H9 (cell line): ENCODE measurements around the gene RPL10A. TPM values are rescaled to one million over a fixed set of nuclear protein-coding genes. Genes with fewer than 3 reads are reported as not detected.

Experiments
- DNase-seq: peaks from one replicate; pipeline ENCODE4 v3.0.0-alpha.2; 2017
- H2AFZ ChIP-seq: one replicate; pipeline ENCODE4 v1.6.1; 2013; ENCODE audit warnings: mild to moderate bottlenecking, low read length, control low read depth, moderate library complexity
- H2AK5ac ChIP-seq: 2 replicates; pipeline ENCODE4 v1.6.1; 2013; ENCODE audit warnings: low read length, control low read depth, mixed read lengths; ENCODE audit not compliant: insufficient read length
- H2BK120ac ChIP-seq: one replicate; pipeline ENCODE4 v1.6.1; 2013; ENCODE audit warnings: low read depth, mild to moderate bottlenecking, low read length, control low read depth, inconsistent platforms; ENCODE audit not compliant: poor library complexity, severe bottlenecking
- H2BK12ac ChIP-seq: 2 replicates; pipeline ENCODE4 v1.6.1; 2013; ENCODE audit warnings: low read length, control low read depth, mixed read lengths, low read depth; ENCODE audit not compliant: insufficient read length
- H2BK15ac ChIP-seq: 2 replicates; pipeline ENCODE4 v1.6.1; 2013; ENCODE audit warnings: low read depth, low read length, control low read depth
- H2BK20ac ChIP-seq: one replicate; pipeline ENCODE4 v1.6.1; 2013; ENCODE audit warnings: low read depth, mild to moderate bottlenecking, low read length, control low read depth, inconsistent platforms; ENCODE audit not compliant: poor library complexity, severe bottlenecking
- H2BK5ac ChIP-seq: 2 replicates; pipeline ENCODE4 v1.6.1; 2013; ENCODE audit warnings: low read length, control low read depth, mixed read lengths; ENCODE audit not compliant: insufficient read length
- H3K14ac ChIP-seq: 2 replicates; pipeline ENCODE4 v1.6.1; 2013; ENCODE audit warnings: low read length, control low read depth; ENCODE audit not compliant: insufficient read depth
- H3K18ac ChIP-seq: 2 replicates; pipeline ENCODE4 v1.6.1; 2013; ENCODE audit warnings: low read depth, mild to moderate bottlenecking, mixed read lengths, low read length, control low read depth; ENCODE audit not compliant: insufficient read length
- H3K23ac ChIP-seq: 2 replicates; pipeline ENCODE4 v1.6.1; 2013; ENCODE audit warnings: low read length, control low read depth, mixed read lengths, low read depth; ENCODE audit not compliant: insufficient read length
- H3K23me2 ChIP-seq: 2 replicates; pipeline ENCODE4 v1.6.1; 2013; ENCODE audit warnings: low read depth, mild to moderate bottlenecking, mixed read lengths, low read length, control low read depth; ENCODE audit not compliant: insufficient read length, poor library complexity, severe bottlenecking
- H3K27ac ChIP-seq: 2 replicates; pipeline ENCODE4 v1.5.1; 2013; ENCODE audit warnings: low read length, control low read depth, mixed read lengths, low read depth; ENCODE audit not compliant: insufficient read length
- H3K27me3 ChIP-seq: 2 replicates; pipeline ENCODE4 v1.6.1; 2013; ENCODE audit warnings: low read length, control low read depth, inconsistent platforms; ENCODE audit not compliant: insufficient read depth
- H3K4ac ChIP-seq: 2 replicates; pipeline ENCODE4 v1.6.1; 2013; ENCODE audit warnings: low read depth, mild to moderate bottlenecking, control low read depth, inconsistent platforms, low read length, moderate library complexity
- H3K4me1 ChIP-seq: 2 replicates; pipeline ENCODE4 v1.6.1; 2013; ENCODE audit warnings: low read length, control low read depth, inconsistent platforms; ENCODE audit not compliant: insufficient read depth
- H3K4me2 ChIP-seq: 2 replicates; pipeline ENCODE4 v1.6.1; 2013; ENCODE audit warnings: low read length, control low read depth, mixed read lengths; ENCODE audit not compliant: insufficient read length, insufficient read depth
- H3K56ac ChIP-seq: 2 replicates; pipeline ENCODE4 v1.6.1; 2013; ENCODE audit warnings: low read depth, mild to moderate bottlenecking, mixed read lengths, low read length, control low read depth; ENCODE audit not compliant: insufficient read length
- H3K79me1 ChIP-seq: 2 replicates; pipeline ENCODE4 v1.6.1; 2013; ENCODE audit warnings: low read depth, mild to moderate bottlenecking, moderate library complexity, low read length, control low read depth, inconsistent platforms; ENCODE audit not compliant: insufficient read depth, poor library complexity, severe bottlenecking
- H3K79me2 ChIP-seq: 2 replicates; pipeline ENCODE4 v1.6.1; 2013; ENCODE audit warnings: low read length, control low read depth, inconsistent platforms; ENCODE audit not compliant: insufficient read depth
- H3K9ac ChIP-seq: 2 replicates; pipeline ENCODE4 v1.6.1; 2013; ENCODE audit warnings: low read length, control low read depth, mixed read lengths; ENCODE audit not compliant: insufficient read length; ENCODE audit errors: extremely low read depth
- H3K9me3 ChIP-seq: one replicate; pipeline ENCODE4 v1.6.1; 2013; ENCODE audit warnings: low read depth, low read length, inconsistent platforms; ENCODE audit not compliant: control insufficient read depth
- H3T11ph ChIP-seq: one replicate; pipeline ENCODE4 v1.6.1; 2013; ENCODE audit warnings: mild to moderate bottlenecking, low read length, control low read depth, inconsistent platforms
- H4K20me1 ChIP-seq: one replicate; pipeline ENCODE4 v1.6.1; 2013; ENCODE audit not compliant: control insufficient read depth, insufficient read length, insufficient read depth
- H4K5ac ChIP-seq: 2 replicates; pipeline ENCODE4 v1.6.1; 2013; ENCODE audit warnings: low read depth, mild to moderate bottlenecking, mixed read lengths, low read length, control low read depth; ENCODE audit not compliant: insufficient read length
- H4K8ac ChIP-seq: replicated peaks from 2 replicates; pipeline ENCODE4 v1.6.1; 2013; ENCODE audit warnings: low read length, control low read depth, mixed read lengths, low read depth; ENCODE audit not compliant: insufficient read length
- H4K91ac ChIP-seq: 2 replicates; pipeline ENCODE4 v1.6.1; 2013; ENCODE audit warnings: low read depth, mild to moderate bottlenecking, moderate library complexity, mixed read lengths, low read length, control low read depth; ENCODE audit not compliant: insufficient read length
- H3K27ac Mint-ChIP-seq, 3 experiments: 2 replicates in 2 of 3; 3 replicates in 1 of 3; pipeline ENCODE4 v1.8.0; 2020 to 2021; ENCODE audit warnings: mixed read lengths in 3 of 3, mild to moderate bottlenecking in 1 of 3, moderate library complexity in 1 of 3
- H3K27me3 Mint-ChIP-seq: 2 replicates; pipeline ENCODE4 v1.8.0; 2021; ENCODE audit warnings: low read depth, mild to moderate bottlenecking, moderate library complexity, mixed read lengths
- H3K36me3 Mint-ChIP-seq, 3 experiments: 2 replicates in 2 of 3; 3 replicates in 1 of 3; pipeline ENCODE4 v1.8.0; 2020 to 2021; ENCODE audit warnings: low read depth in 3 of 3, mixed read lengths in 3 of 3; ENCODE audit not compliant: insufficient read depth in 1 of 3
- H3K4me1 Mint-ChIP-seq, 2 experiments: 2 replicates each; pipeline ENCODE4 v1.8.0; 2020; ENCODE audit warnings: mixed read lengths in 2 of 2
- H3K4me3 Mint-ChIP-seq, 2 experiments: 2 replicates in 1 of 2; 3 replicates in 1 of 2; pipeline ENCODE4 v1.8.0; 2020 to 2021; ENCODE audit warnings: mild to moderate bottlenecking in 2 of 2, mixed read lengths in 2 of 2, moderate library complexity in 1 of 2
- H3K9me3 Mint-ChIP-seq, 2 experiments: 2 replicates in 1 of 2; 3 replicates in 1 of 2; pipeline ENCODE4 v1.8.0; 2020; ENCODE audit warnings: mild to moderate bottlenecking in 2 of 2, mixed read lengths in 2 of 2, moderate library complexity in 1 of 2
- WGBS: extraction: QIAGEN DNeasy Blood & Tissue Kit; methylation state at CpG from one replicate; pipeline ENCODE4 v1.1.7; 2013; ENCODE audit warnings: missing lambda C conversion rate, low lambda C conversion rate, mixed read lengths; ENCODE audit not compliant: insufficient read length; ENCODE audit errors: extremely low coverage; 5-methylcytosine and 5-hydroxymethylcytosine counted together
- total RNA-seq: library from RNA; stranded (reverse); gene quantifications from 2 replicates; pipeline ENCODE4 v1.2.1, GENCODE V29; 2021
- TF ChIP-seq, protein P1 (sequence below): fragments of 200-600 bp; sonication (generic); conservative IDR thresholded peaks from 3 replicates; pipeline ENCODE4 v1.8.0; 2021; ENCODE audit warnings: antibody characterized with exemption, mild to moderate bottlenecking

Gene RPL10A
- total RNA-seq, 1 experiment from 2014 or later, result 1,830 TPM

DNA sequence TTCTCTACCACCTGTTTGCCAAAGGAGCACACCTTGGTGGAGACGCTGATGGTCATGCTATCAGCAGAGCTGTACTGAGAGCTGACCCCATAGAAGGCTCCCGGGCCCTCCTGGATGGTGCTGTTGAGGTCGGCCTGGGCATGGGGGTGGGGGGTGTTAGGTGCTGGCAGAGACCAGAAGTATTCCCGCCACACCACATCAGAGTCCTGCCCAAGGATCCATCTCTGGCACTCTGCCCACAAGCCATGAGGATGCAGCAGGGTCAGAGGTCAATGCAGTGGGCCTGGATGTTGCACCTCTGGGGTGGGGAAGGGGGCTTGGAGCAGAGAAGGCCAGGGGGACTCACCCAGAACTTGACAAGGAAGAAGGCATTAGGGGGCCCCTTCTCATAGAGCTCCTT lies 7.4 kb downstream of the RPL10A start:
- H3T11ph ChIP-seq, result no peak overlapping the region
- H2AK5ac ChIP-seq, result no peak overlapping the region
- H4K20me1 ChIP-seq, result no peaks in the 10 kb centered on the region
- no peaks in the 10 kb centered on the region for H3K27me3 ChIP-seq
- H3K9ac ChIP-seq, result no peak overlapping the region
- no peaks in the 10 kb centered on the region for H3K4me1 ChIP-seq
- H3K79me2 ChIP-seq, result no peaks in the 10 kb centered on the region
- H3K9me3 ChIP-seq, result no peaks in the 10 kb centered on the region
- no peak overlapping the region for H3K4me2 ChIP-seq
- no peak overlapping the region for H3K18ac ChIP-seq
- H3K14ac ChIP-seq, result no peak overlapping the region
- DNase-seq, result no peak
- H3K56ac ChIP-seq, result no peak overlapping the region
- no peak overlapping the region for H3K23ac ChIP-seq
- peaks cover 1% of the 10 kb centered on the region; the same call in 1 of the 2 replicates for H3K27me3 Mint-ChIP-seq
- H2BK20ac ChIP-seq, result no peak overlapping the region
- no peaks in the 10 kb centered on the region for H3K23me2 ChIP-seq
- WGBS, result no CpG with 5 or more reads among the region's 4 CpGs
- peaks cover 13 to 30% of the 10 kb centered on the region in 2 experiments for H3K4me1 Mint-ChIP-seq
- peak overlapping the region in 2 of 3 experiments; percentile 42 to 48; a peak in 3 of 7 replicates for H3K27ac Mint-ChIP-seq
- H2BK120ac ChIP-seq, result no peak overlapping the region
- no peak overlapping the region; a peak in 1 of 5 replicates for H3K4me3 Mint-ChIP-seq
- H3K79me1 ChIP-seq, result no peaks in the 10 kb centered on the region
- H2BK12ac ChIP-seq, result no peak overlapping the region
- H4K91ac ChIP-seq, result no peak overlapping the region
- H3K36me3 Mint-ChIP-seq, result peaks cover 26 to 73% (median 66%) of the 10 kb centered on the region in 3 experiments
- TF ChIP-seq, protein P1, sequence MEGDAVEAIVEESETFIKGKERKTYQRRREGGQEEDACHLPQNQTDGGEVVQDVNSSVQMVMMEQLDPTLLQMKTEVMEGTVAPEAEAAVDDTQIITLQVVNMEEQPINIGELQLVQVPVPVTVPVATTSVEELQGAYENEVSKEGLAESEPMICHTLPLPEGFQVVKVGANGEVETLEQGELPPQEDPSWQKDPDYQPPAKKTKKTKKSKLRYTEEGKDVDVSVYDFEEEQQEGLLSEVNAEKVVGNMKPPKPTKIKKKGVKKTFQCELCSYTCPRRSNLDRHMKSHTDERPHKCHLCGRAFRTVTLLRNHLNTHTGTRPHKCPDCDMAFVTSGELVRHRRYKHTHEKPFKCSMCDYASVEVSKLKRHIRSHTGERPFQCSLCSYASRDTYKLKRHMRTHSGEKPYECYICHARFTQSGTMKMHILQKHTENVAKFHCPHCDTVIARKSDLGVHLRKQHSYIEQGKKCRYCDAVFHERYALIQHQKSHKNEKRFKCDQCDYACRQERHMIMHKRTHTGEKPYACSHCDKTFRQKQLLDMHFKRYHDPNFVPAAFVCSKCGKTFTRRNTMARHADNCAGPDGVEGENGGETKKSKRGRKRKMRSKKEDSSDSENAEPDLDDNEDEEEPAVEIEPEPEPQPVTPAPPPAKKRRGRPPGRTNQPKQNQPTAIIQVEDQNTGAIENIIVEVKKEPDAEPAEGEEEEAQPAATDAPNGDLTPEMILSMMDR, result no peak
- no peak overlapping the region for H3K4ac ChIP-seq
- H3K27ac ChIP-seq, result no peak overlapping the region
- no peak overlapping the region for H4K8ac ChIP-seq
- H3K9me3 Mint-ChIP-seq, result 0 out of 5 replicates have a peak, but pooled peaks cover 0 to 1% of the 10 kb centered on the region in 2 experiments
- H2BK5ac ChIP-seq, result no peak overlapping the region
- no peak overlapping the region for H2BK15ac ChIP-seq
- no peak overlapping the region for H4K5ac ChIP-seq
- H2AFZ ChIP-seq, result no peak overlapping the region
